Neural crest cell (in vitro differentiated cells): ENCODE results near the gene ESR2. TPM values are rescaled to one million over a fixed set of nuclear protein-coding genes. Genes with fewer than 3 reads are reported as not detected.

Source experiments
- DNase-seq: peaks from one replicate; pipeline ENCODE4 v3.0.0; 2021; ENCODE audit warnings: low read depth, mixed read lengths, low spot score
- H3K27ac Mint-ChIP-seq: one replicate; pipeline ENCODE4 v1.8.0; 2021; ENCODE audit warnings: mild to moderate bottlenecking, mixed read lengths; ENCODE audit not compliant: unreplicated experiment
- H3K27me3 Mint-ChIP-seq: 2 replicates; pipeline ENCODE4 v1.8.0; 2021; ENCODE audit warnings: low read depth, mild to moderate bottlenecking, mixed read lengths
- H3K36me3 Mint-ChIP-seq: 2 replicates; pipeline ENCODE4 v1.8.0; 2021; ENCODE audit warnings: low read depth, mild to moderate bottlenecking, mixed read lengths
- H3K4me1 Mint-ChIP-seq: 2 replicates; pipeline ENCODE4 v1.8.0; 2021; ENCODE audit warnings: mixed read lengths
- H3K4me3 Mint-ChIP-seq: one replicate; pipeline ENCODE4 v1.8.0; 2021; ENCODE audit warnings: mild to moderate bottlenecking, mixed read lengths
- H3K9me3 Mint-ChIP-seq: 2 replicates; pipeline ENCODE4 v1.8.0; 2021; ENCODE audit warnings: mixed read lengths
- total RNA-seq: library from RNA; stranded (reverse); gene quantifications from 2 replicates; pipeline ENCODE4 v1.2.1, GENCODE V29; 2021
- TF ChIP-seq, protein P1 (sequence below): fragments of 200-600 bp; sonication (generic); conservative IDR thresholded peaks from 2 replicates; pipeline ENCODE4 v1.5.0; 2021; ENCODE audit warnings: antibody characterized with exemption, mild to moderate bottlenecking

The ESR2 gene
- total RNA-seq, 1 donor from 2014 or later = 0.33 TPM

GRCh38 chr14:64220466-64220865, 73.7 kb downstream of the ESR2 start:
- TF ChIP-seq, protein P1, sequence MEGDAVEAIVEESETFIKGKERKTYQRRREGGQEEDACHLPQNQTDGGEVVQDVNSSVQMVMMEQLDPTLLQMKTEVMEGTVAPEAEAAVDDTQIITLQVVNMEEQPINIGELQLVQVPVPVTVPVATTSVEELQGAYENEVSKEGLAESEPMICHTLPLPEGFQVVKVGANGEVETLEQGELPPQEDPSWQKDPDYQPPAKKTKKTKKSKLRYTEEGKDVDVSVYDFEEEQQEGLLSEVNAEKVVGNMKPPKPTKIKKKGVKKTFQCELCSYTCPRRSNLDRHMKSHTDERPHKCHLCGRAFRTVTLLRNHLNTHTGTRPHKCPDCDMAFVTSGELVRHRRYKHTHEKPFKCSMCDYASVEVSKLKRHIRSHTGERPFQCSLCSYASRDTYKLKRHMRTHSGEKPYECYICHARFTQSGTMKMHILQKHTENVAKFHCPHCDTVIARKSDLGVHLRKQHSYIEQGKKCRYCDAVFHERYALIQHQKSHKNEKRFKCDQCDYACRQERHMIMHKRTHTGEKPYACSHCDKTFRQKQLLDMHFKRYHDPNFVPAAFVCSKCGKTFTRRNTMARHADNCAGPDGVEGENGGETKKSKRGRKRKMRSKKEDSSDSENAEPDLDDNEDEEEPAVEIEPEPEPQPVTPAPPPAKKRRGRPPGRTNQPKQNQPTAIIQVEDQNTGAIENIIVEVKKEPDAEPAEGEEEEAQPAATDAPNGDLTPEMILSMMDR = no peak
- H3K27ac Mint-ChIP-seq = no peak overlapping the region

GRCh38 chr14:64220056-64220455, 74.1 kb downstream of the ESR2 start:
- Mint-ChIP-seq H3K27me3 (no peaks in the 10 kb centered on the region), H3K4me1 (no peaks in the 10 kb centered on the region), H3K36me3 (peaks cover 26% of the 10 kb centered on the region), H3K27ac (no peak overlapping the region), H3K4me3 (no peak overlapping the region), H3K9me3 (no peaks in the 10 kb centered on the region)
- TF ChIP-seq, protein P1 = no peak
- DNase-seq = no peak

More at GRCh38 chr14:64220466-64220865, 73.7 kb downstream of the ESR2 start:
- H3K36me3 Mint-ChIP-seq = peaks cover 23% of the 10 kb centered on the region
- DNase-seq = no peak
- no peaks in the 10 kb centered on the region for H3K4me1 Mint-ChIP-seq
- no peak overlapping the region for H3K4me3 Mint-ChIP-seq
- H3K9me3 Mint-ChIP-seq = no peaks in the 10 kb centered on the region
- no peaks in the 10 kb centered on the region for H3K27me3 Mint-ChIP-seq

DNA sequence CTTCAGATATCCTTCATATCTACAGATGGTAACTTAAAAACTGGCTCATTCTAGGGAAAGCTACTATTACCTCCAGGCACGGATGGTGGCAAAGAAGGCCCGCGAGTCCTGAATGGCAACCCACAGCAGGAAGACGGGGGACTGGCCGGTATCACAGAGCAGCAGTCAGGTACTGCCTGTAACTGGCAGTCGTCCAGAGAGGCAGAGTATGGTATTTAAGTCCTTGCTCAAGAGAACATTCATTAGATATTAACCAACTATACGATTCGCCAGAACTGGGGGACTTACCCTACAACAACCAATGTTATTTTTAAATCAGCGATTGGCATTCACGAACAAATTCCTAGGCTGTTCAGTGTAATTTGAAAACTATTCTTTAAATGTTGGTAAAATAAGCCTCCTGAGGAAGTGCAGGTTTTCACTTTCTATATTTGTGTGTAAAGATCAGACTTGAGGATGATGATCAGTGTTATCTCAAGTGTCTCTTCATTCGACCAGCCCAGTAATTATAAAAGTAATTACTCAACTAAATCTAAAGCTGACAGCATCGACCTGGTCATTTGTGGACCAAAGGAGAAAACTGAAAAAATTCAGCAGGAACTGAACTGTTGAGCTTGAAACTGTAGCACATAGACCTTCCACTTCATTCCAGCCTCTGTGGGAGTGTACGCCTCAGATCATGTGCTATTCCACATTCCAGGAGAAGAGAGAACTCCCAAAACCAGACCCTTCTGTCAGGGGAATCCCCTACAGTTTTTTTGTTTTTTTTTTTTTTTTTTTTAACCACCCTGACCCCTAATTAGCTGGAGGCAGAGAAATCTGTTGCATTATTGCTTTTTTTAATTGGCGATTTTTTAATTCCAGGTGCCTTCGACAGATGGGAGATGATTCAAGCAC, 75.6 kb downstream of the ESR2 start:
- Mint-ChIP-seq H3K27ac (no peak overlapping the region), H3K9me3 (no peaks in the 10 kb centered on the region), H3K36me3 (peaks cover 26% of the 10 kb centered on the region), H3K27me3 (no peaks in the 10 kb centered on the region), H3K4me3 (no peak overlapping the region), H3K4me1 (no peaks in the 10 kb centered on the region)
- DNase-seq = no peak
- TF ChIP-seq, protein P1 = no peak

DNA sequence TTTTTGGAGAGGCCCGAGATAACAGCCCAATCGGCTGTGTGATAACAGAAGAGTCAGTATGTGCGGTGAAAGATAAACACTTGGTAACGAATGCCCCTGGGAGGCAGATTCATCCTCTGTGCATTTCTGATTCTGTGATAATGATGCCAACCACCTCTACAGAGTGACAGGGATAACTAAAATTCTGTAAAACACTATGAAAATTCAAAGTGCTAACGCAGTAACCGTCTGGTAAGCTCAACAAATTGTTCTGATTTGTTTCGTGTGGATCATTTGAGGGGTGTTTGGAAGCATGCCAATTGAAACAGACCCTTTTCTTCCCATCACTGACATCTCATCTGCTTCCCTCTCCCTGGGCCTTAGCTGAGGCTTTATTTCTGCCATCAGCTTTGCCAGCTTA, 76.3 kb downstream of the ESR2 start:
- Mint-ChIP-seq H3K36me3 (peaks cover 23% of the 10 kb centered on the region), H3K4me3 (no peak overlapping the region), H3K9me3 (no peaks in the 10 kb centered on the region), H3K27ac (no peak overlapping the region), H3K4me1 (peaks cover under 1% of the 10 kb centered on the region), H3K27me3 (no peaks in the 10 kb centered on the region)
- no peak for DNase-seq
- TF ChIP-seq, protein P1 = no peak

DNA sequence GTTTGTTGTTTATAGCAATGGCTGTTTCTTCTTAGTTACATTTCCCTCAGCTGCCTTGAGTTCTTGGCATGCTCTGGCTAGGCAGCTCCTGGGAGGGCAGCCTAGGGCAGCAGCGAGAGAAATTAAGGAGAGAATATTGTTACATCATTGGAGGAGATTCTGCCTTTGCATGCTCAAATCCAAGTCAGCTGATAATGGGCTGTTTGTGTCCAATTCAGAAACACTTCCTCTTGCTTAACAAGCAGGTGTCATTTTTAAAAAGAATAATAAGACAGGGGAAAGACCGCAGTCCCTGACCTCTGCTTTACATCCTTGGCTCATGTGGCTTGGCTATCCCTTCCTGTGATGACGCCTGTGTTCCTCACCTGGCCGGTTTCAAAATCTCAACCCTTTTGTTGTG, 76.9 kb downstream of the ESR2 start:
- Mint-ChIP-seq H3K36me3 (peaks cover 28% of the 10 kb centered on the region), H3K27ac (no peak overlapping the region), H3K4me3 (no peak overlapping the region), H3K9me3 (no peaks in the 10 kb centered on the region), H3K4me1 (peaks cover 5% of the 10 kb centered on the region), H3K27me3 (no peaks in the 10 kb centered on the region)
- TF ChIP-seq, protein P1 = no peak
- DNase-seq = no peak
